MG63 (cell line): ENCODE results near the gene ZNF311. TPM values are rescaled to one million over a fixed set of nuclear protein-coding genes. Genes with fewer than 3 reads are reported as not detected.

Source experiments
- DNase-seq: peaks from one replicate; pipeline ENCODE4 v3.0.0-alpha.2; 2020
- H3K27me3 ChIP-seq: fragments of 250-450 bp; sonication (Bioruptor Pico); 2 replicates; pipeline ENCODE4 v1.5.1; 2020; ENCODE audit warnings: mild to moderate bottlenecking, moderate library complexity
- H3K36me3 ChIP-seq: fragments of 250-450 bp; sonication (Bioruptor Pico); 2 replicates; pipeline ENCODE4 v1.5.1; 2020; ENCODE audit warnings: mild to moderate bottlenecking, moderate library complexity
- H3K4me3 ChIP-seq: fragments of 250-450 bp; sonication (Bioruptor Pico); 2 replicates; pipeline ENCODE4 v1.5.1; 2020; ENCODE audit warnings: mild to moderate bottlenecking, moderate library complexity
- H3K9me3 ChIP-seq: fragments of 250-450 bp; sonication (Bioruptor Pico); 2 replicates; pipeline ENCODE4 v1.5.1; 2020; ENCODE audit warnings: mild to moderate bottlenecking, moderate library complexity
- total RNA-seq: library from RNA; depleted of rRNA; stranded (reverse); fragments of >200 nt; shearing (Covaris generic); gene quantifications from 2 replicates; pipeline ENCODE4 v1.2.3, GENCODE V29; 2014; ENCODE audit warnings: low replicate concordance

ZNF311 gene
- total RNA-seq, 1 experiment from 2014 or later = 1.4 TPM

DNA sequence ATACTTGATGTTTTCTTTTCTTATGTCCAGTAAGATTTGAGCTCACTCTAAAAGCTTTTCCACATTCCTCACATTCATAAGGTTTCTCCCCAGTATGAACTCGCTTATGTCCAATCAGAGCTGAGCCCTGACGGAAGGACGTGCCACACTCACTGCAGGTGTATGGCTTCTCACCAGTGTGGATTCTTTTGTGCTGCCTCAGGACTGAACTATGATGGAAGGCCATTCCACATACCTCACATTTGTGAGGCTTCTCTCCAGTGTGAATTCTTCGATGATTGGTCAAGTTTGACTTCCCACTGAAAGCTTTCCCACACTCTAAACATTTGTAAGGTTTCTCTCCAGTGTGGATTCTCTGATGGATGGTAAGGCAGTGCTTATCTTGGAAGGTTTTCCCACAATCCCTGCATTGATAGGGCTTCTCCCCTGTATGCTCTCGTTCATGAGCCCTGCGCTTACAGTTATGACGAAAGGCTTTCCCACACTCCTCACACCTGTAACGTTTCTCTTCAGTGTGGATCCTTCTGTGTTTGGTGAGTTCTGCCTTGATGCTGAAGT is 9.9 kb downstream of the ZNF311 start:
- Histone ChIP-seq H3K4me3 (no peak overlapping the region), H3K36me3 (no peaks in the 10 kb centered on the region), H3K27me3 (no peaks in the 10 kb centered on the region), H3K9me3 (no peaks in the 10 kb centered on the region)
- no peak for DNase-seq

DNA sequence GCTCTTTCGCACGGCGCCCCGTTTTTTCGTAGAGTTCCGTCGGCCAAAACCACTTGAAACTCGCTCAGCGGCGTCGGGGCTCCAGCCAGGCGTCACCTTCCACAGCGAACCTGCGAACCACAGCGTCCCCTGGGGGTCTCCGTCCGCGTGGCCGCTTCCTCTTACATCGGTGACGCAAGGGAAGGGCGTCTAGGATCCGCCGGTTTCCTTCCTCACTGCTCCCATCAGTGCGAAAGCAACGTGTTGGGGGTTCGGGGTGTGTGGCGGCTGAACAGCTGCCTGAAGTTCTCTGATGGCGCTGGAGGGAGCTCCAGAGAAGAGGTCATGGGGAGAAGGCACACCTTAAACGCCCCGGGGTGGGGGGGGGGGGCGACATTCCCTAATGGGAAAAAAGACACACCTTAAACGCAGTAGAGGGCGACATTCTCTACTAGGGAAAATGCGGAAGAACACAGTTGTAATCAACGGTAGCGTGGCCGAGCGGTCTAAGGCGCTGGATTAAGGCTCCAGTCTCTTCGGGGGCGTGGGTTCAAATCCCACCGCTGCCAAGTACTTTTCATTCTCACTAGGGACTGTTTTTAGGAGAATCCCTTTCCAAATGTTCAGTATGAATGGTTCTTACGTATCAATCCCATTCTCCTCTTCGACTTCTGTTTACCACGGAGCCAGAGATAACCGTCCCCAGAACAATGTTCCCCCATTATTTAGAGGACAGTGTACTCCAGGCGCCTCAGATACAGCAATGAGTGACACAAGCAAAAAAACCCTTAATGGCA is 16.4 kb downstream of the ZNF311 start:
- no peaks in the 10 kb centered on the region for H3K27me3 ChIP-seq
- peak; percentile 75 for DNase-seq
- peak overlapping the region; percentile 53 for H3K4me3 ChIP-seq
- H3K9me3 ChIP-seq = no peaks in the 10 kb centered on the region
- H3K36me3 ChIP-seq = no peaks in the 10 kb centered on the region

DNA sequence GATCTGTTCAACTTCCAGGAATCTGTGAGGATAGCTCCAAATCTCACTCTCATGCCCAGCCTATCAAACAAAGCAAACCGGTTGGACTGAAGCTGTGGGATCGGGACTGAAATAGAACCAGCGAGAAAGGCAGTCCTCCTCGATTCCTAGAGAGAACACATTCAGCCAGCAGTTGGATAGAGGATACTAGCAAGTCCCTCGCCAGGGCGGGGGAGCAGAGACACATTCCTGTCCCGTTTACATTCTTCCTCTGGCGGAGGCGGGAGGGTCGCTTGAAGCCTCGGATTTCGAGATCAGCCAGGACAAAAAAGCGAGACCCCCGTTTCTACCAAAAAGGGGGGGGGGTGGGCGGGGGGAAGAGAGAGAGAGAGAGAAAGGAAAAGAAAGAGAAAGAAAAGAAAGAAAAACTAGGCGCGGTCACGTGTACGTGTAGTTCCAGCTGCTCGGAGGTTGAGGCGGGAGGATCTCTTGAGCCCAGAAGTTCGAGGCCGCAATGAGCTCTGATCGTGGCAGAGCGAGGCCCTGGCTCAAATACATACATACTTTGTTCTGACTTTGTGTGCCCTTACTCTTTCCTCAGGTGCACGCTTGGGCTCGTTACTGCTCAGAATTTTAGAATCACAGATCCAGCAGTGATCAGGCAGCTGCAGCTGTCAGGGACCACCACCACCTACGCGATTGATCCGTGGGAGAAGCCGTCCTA is 19.5 kb downstream of the ZNF311 start:
- DNase-seq = peak; percentile 88

DNA sequence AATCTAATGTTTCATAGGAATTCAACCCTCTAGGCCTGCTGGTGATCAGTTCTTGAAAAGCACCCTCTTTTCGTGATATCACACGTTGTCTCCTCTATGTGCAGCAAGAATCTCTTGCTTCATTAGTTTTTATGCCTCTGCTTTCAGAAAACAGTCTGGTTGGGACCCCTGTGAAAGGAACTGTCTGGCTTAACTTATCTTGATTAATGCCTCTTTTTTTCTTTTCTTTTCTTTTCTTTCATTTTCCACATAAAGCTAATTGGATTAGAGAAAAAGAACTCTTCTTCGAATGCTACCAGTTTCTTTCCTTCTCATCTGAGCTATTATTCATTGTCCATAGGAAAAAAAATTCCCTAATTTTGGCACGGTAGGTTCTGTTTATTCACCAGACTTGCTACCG is 21.3 kb downstream of the ZNF311 start:
- H3K27me3 ChIP-seq = no peaks in the 10 kb centered on the region
- H3K4me3 ChIP-seq = no peak overlapping the region
- no peaks in the 10 kb centered on the region for H3K9me3 ChIP-seq
- DNase-seq = no peak
- H3K36me3 ChIP-seq = no peaks in the 10 kb centered on the region

More for the DNA sequence above, 19.5 kb downstream of the ZNF311 start:
- no peaks in the 10 kb centered on the region for H3K9me3 ChIP-seq
- H3K27me3 ChIP-seq = no peaks in the 10 kb centered on the region
- H3K4me3 ChIP-seq = peak overlapping the region; percentile 51
- H3K36me3 ChIP-seq = no peaks in the 10 kb centered on the region

DNA sequence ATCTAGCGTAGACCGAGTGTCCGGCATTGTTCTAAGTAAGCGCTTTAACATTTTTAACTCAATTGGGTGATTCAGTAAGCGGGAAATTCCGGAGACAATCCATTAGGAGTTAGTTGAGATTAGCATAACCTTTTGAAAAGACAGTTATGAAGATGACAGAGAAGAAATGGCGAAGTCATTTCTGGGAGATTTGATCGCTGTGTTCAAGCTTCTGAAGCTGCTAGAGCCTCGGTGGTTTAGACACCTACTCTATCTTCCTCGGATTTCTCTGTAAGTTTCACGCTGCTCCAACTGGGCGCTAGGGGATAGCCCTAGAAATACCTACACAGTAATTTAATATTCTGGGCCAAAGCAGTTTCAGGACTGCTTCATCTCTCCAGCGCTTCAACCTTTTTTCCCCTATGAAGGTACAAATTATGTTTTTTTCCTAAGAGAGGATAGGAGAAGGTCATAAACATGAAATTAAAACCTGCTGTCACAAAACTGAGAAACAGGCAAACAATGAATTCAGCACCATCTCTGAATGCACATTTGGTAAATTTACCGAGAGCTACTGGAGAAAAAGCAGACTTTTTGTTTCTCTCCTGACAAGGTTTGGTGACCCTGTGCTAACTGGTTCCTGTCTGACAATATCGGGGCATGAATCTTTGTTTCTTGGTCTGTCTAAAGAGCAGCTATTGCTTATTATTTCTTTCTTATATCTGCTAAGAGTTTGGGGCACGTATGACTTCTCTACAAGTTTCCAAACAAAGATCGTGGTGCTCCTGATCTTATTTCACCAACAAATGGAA is 22.4 kb downstream of the ZNF311 start:
- H3K4me3 ChIP-seq = peak overlapping the region; percentile 74
- no peaks in the 10 kb centered on the region for H3K27me3 ChIP-seq
- no peaks in the 10 kb centered on the region for H3K36me3 ChIP-seq
- H3K9me3 ChIP-seq = no peaks in the 10 kb centered on the region
- peak; percentile 27 for DNase-seq

DNA sequence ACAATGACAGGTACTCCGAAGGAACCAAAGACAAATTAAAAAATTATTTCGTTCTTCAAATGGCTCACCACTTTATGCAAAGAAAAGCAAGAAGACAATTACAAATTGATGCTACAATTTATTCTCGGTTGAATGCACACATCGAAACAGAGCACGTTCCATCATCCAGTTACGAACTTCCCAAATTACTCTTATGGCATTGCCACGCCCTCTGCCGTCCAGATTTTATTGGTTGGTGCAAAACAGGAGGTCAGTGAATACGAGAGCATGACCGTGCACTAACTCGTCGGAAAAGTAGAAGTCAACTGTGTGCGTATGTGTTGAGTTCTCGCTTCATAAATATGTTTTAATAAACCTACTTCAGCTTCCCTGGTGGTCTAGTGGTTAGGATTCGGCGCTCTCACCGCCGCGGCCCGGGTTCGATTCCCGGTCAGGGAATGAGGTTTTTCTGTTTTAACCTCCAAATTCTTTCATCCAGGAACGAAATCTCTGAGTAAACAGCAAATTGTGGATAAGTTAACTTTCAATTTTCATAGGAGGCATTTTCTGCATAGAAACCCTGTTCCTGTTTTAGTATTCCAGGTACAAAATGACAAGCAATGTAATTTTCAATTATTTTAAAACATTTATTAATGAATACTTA is 23.2 kb downstream of the ZNF311 start:
- DNase-seq = peak; percentile 61
- H3K36me3 ChIP-seq = no peaks in the 10 kb centered on the region
- H3K27me3 ChIP-seq = no peaks in the 10 kb centered on the region
- peak overlapping the region; percentile 74 for H3K4me3 ChIP-seq
- no peaks in the 10 kb centered on the region for H3K9me3 ChIP-seq

DNA sequence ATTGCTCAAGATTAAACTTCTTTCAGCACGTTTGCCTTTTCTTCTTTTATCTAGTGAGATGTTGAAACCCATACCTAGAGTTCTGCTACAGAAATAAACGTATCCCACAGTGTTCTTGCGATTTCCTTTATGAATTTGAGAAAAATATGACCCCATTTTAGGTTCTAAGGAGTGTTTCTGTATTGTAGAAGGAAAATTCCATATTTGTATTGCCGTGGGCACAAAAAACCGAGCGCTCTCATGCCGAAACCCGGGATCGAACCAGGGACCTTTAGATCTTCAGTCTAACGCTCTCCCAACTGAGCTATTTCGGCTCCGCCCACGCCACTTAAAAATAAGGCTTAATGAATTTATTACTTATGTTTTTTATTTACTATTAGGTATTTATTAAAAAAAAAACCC is 23.7 kb downstream of the ZNF311 start:
- H3K4me3 ChIP-seq = peak overlapping the region; percentile 74
- no peaks in the 10 kb centered on the region for H3K9me3 ChIP-seq
- H3K36me3 ChIP-seq = no peaks in the 10 kb centered on the region
- no peaks in the 10 kb centered on the region for H3K27me3 ChIP-seq
- DNase-seq = peak; percentile 31

DNA sequence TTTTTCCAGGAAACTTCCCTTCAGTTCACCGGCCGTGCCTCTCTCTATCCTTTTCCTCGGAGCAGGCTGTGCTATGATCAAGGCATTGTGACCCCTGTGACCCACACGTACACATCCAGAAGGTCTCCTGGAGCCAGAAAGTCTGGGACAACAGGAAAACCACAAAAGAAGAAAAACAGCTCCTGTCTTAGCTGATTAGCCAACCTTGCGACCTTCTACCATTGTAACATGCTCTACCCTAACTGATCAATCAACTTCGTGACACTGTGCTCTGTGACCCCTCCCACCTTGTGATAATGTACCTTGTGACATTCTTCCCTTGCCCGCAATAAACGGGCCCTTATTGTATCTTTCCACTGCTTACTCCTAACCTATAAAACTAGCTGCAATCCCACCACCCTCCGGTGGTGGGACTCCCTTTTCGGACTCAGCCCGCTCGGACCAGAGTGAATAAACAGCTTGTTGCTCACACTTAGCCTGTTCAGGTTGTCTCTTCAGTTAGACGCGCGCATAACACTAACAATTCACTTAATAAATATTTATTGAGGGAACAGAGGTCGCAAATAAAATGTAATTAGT is 24.2 kb downstream of the ZNF311 start:
- Histone ChIP-seq H3K4me3 (peak overlapping the region; percentile 74), H3K36me3 (no peaks in the 10 kb centered on the region), H3K9me3 (no peaks in the 10 kb centered on the region), H3K27me3 (no peaks in the 10 kb centered on the region)
- DNase-seq = peak; percentile 74

DNA sequence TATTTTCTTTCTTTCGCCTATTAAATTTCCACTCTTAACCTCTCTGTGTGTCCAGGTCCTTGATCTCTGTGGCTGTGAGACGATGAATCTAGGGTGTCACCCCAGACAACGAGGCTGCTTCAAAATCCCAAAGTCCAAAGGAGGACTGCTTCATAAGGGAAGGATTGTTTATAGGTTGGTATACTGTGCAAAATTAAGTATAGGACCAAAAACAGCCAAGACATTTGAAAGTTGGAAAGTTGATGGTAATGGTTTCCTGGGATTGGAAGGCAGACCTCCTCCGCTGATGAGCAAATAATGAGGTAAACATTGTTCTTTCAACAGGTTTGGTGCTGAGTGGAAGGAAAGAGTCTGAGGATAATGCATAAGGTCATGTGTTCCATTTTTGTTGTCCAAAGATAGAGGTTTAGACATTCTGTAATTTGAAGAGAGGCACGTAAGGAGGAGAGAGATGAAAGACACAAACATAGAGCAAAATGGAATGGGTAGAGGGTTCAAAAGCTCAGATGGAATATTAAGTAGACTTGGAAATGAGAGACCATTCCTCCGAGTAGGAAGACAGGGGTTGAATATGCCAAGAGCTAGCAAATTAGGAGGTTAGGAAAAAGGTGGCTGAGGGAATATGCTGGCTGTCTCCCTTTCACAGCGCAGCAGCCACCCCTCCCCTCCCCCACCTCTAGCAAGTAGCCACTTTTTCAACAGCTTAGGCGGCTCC is 24.8 kb downstream of the ZNF311 start:
- H3K36me3 ChIP-seq = no peaks in the 10 kb centered on the region
- no peak for DNase-seq
- H3K4me3 ChIP-seq = peak overlapping the region; percentile 74
- no peaks in the 10 kb centered on the region for H3K27me3 ChIP-seq
- H3K9me3 ChIP-seq = no peaks in the 10 kb centered on the region

DNA sequence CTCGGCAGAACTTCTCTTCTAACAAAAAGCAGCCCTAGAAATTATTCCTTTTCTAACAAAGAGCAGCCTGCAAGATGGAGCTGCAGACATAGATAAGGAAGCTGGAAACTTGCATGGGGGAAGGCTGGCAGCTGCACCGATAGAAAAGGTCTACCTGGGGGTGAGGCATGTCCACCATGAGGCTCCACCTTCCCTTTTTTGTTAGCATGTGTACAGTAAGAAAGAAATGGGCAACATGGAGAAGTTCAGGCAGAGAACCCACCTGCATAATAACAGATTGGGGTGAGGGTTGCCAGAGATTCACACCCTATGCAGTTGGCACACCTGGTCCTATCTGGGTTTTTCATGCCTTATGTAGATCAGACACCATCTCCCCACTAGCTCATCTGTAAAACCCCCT is 25.4 kb downstream of the ZNF311 start:
- Histone ChIP-seq H3K4me3 (no peak overlapping the region), H3K27me3 (no peaks in the 10 kb centered on the region), H3K9me3 (no peaks in the 10 kb centered on the region), H3K36me3 (no peaks in the 10 kb centered on the region)
- DNase-seq = no peak

DNA sequence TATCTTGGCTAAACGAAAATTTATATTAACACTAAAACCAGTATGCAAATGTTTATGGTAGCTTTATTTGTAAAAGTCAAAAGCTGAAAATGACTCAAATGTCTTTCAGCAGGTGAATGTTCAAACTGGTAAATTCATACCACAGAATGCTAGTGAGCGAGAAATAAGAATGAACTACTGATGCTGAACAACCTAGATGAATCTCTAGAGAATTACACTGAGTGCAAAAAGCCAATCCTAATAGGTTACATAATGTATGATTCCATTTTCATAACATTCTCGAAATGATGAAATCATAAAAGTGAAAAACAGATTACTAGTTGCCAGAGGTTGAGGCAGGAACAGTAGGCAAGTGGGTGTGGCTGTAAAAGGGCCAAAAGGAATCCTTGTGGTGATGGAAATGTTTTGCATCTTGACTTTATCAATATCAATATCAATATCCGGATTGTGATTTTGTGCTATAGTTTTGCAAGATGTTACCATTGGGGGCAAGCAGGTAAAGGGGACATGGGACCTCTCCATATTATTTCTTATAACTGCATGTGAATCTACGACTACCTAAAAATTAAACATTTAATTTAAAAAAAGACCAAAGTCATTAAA is 26.1 kb downstream of the ZNF311 start:
- H3K36me3 ChIP-seq = no peaks in the 10 kb centered on the region

DNA sequence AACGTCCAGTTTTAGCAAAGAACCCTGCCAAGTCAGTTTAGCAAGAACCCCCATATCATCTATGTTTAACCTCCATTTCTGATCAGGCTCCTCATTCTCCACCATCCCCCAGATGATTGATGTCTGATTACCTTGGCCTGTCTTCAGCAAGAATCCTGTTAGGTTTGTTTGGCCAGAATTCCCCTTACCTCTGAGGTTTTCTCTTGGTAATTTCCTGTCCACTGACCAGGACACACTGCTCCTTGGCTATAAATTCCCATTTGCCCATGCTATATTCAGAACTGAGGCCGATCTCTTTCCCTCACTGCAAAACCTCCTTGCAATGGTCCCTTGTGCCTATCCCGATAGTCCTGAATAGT is 27.0 kb downstream of the ZNF311 start:
- Histone ChIP-seq H3K36me3 (no peaks in the 10 kb centered on the region), H3K4me3 (no peak overlapping the region), H3K27me3 (no peaks in the 10 kb centered on the region), H3K9me3 (no peaks in the 10 kb centered on the region)
- no peak for DNase-seq

More for the DNA sequence above, 26.1 kb downstream of the ZNF311 start:
- Histone ChIP-seq H3K4me3 (no peak overlapping the region), H3K9me3 (no peaks in the 10 kb centered on the region), H3K27me3 (no peaks in the 10 kb centered on the region)
- DNase-seq = no peak

DNA sequence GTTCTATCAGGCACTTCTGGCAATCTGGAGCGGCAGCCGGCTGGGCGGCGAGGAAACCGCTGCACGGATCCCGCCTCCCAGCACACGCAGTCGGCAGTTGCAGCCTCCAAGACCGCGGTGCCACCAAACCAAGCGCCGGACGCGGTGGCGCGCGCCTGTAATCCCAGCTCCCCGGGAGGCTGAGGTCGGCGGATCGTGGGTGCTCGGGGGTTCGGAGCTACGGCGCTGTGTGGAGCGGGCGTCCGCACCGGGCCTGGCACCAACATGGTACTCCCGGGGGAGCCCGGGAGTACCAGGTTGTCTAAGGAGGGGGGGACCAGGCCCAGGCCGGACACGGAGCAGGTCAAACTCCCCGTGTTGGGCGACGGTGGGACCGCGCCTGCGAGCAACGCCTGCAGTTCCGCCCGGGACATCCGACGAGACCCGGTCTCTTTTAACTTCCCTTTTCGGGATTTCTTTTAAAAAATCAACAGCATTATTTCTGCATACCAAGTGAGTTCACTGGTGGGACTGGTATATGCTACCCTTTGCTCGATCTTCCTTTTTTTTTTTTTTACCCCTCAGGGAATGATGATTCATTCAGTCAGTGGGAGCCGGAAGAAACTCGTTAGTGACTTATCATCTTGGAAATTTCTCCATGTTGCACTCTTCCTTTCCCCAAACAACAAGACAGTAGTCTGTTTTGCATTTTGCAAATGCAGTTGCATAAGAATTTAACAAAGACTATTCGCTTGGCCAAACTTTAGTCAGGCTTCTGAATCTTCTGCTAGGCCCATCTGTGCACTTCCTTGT is 27.6 kb downstream of the ZNF311 start:
- no peaks in the 10 kb centered on the region for H3K36me3 ChIP-seq
- no peaks in the 10 kb centered on the region for H3K27me3 ChIP-seq
- no peaks in the 10 kb centered on the region for H3K9me3 ChIP-seq
- no peak overlapping the region for H3K4me3 ChIP-seq
- no peak for DNase-seq

DNA sequence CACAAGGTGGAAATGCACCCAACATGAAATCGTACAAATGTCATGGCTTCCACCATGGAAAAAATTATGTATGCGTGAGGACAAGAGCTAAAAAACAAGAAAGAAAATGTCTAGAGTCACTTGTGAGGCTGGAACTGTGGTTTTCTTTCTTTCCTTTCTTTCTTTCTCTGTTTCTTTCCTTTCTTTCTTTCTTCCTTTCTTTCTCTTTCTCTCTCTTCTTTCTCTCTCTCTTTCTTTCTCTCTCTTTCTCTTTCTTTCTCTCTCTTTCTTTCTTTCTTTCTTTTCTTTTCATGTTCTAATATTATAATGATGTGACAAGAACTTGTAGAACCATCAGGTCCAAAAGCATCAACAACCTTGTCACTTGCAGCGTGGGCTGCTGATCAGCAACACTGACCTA is 28.4 kb downstream of the ZNF311 start:
- Histone ChIP-seq H3K4me3 (no peak overlapping the region), H3K36me3 (no peaks in the 10 kb centered on the region), H3K9me3 (no peaks in the 10 kb centered on the region), H3K27me3 (no peaks in the 10 kb centered on the region)
- DNase-seq = no peak

DNA sequence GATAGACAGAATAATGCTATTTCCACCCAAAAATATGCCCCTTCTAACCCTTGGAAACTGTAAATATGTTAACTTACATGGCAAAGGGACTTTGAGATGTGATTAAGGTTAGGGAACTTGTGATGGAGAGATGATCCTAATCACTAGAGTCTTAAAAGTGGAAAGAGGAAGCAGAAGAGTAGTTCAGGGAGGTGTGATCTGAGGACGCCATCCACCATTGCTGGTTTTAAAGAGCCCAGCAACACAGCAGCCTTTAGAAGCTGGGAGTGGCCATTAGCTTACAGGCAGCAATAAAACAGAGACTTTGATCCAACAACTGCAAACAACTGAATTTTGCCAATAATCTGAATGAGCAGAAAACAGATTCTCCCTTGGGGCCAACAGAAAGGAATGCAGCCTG is 30.6 kb downstream of the ZNF311 start:
- Histone ChIP-seq H3K36me3 (no peaks in the 10 kb centered on the region), H3K4me3 (no peak overlapping the region), H3K9me3 (no peaks in the 10 kb centered on the region), H3K27me3 (no peaks in the 10 kb centered on the region)
- no peak for DNase-seq
